ENCODE measurements around the gene CTDSPL. TPM values are rescaled to one million over a fixed set of nuclear protein-coding genes. Genes with fewer than 3 reads are reported as not detected.
A peak's percentile ranks its signal among the peaks of the same experiment; 100 is the strongest.

The CTDSPL gene
- total and polyA plus RNA-seq, 2 of the 8 experiments (the other 6 are each of a cell fraction or from before 2014, with no cell fraction given): 20.3 to 42.2 TPM

GRCh38 chr3:37904601-37905000 lies 42.9 kb downstream of the CTDSPL start:
- TF ChIP-seq BRCA1 (IDR thresholded peaks at IDR 0.05; ENCODE audit: low read depth, low read length) (no peak), EGR1 (IDR thresholded peaks at IDR 0.05; ENCODE audit: borderline replicate concordance, low read depth, low read length) (no peak), ASH2L (IDR thresholded peaks at IDR 0.05; ENCODE audit: low read length) (no peak), E2F6 (IDR thresholded peaks at IDR 0.05) (no peak), CEBPB (IDR thresholded peaks at IDR 0.05; ENCODE audit: low read depth, low read length) (no peak), NANOG (IDR thresholded peaks at IDR 0.05; ENCODE audit: insufficient read depth, low read depth, low read length, poor library complexity, severe bottlenecking) (no peak), RFX5 (IDR thresholded peaks at IDR 0.05; ENCODE audit: borderline replicate concordance, low read depth, low read length) (no peak), POLR2AphosphoS5 (IDR thresholded peaks at IDR 0.05; ENCODE audit: low read depth, low read length) (no peak), TEAD4 (IDR thresholded peaks at IDR 0.05; ENCODE audit: low read depth, low read length) (no peak), TAF1 (IDR thresholded peaks at IDR 0.05; ENCODE audit: low read depth, low read length) (no peak), EP300 (IDR thresholded peaks at IDR 0.05; ENCODE audit: borderline replicate concordance in 1 of 2, low read depth in 2 of 2, low read length in 2 of 2) (no peak), KDM1A (IDR thresholded peaks at IDR 0.05; ENCODE audit: borderline replicate concordance, low read length) (no peak), KDM5A (IDR thresholded peaks at IDR 0.05; ENCODE audit: low read length) (no peak), SIX5 (IDR thresholded peaks at IDR 0.05; ENCODE audit: low read depth, low read length) (no peak)
- peaks cover 1 to 14% (median 9%) of the 10 kb centered on the region in 4 experiments for H3K4me1 ChIP-seq (replicated peaks in 1 of 4; ENCODE audit: control insufficient read depth in 3 of 4, insufficient read depth in 4 of 4, low read length in 3 of 4)
- H4K8ac ChIP-seq (ENCODE audit: extremely low read depth, insufficient read depth, low read length): no peak overlapping the region; the same call in 1 of the 2 replicates
- H2BK12ac ChIP-seq (ENCODE audit: low read depth, low read length): no peak overlapping the region; the same call in 1 of the 2 replicates
- H2BK120ac ChIP-seq (replicated peaks; ENCODE audit: low read depth, low read length): no peak overlapping the region
- no peaks in the 10 kb centered on the region for H3K27me3 ChIP-seq (replicated peaks in 1 of 4; ENCODE audit: control insufficient read depth in 3 of 4, extremely low read depth in 1 of 4, insufficient read depth in 3 of 4, low read length in 3 of 4)
- no peak overlapping the region for H2BK15ac ChIP-seq (ENCODE audit: low read length)
- no peak overlapping the region for H3K23ac ChIP-seq (ENCODE audit: insufficient read length)
- peak overlapping the region in 1 of 2 experiments; percentile 30; a peak in 1 of 4 replicates for H3K4me2 ChIP-seq (ENCODE audit: insufficient read depth in 1 of 2, low read depth in 2 of 2, low read length in 2 of 2)
- H2BK5ac ChIP-seq (ENCODE audit: low read depth, low read length): no peak overlapping the region
- H3K36me3 ChIP-seq (ENCODE audit: control insufficient read depth in 2 of 4, insufficient read depth in 4 of 4, low read length in 3 of 4): no peaks in the 10 kb centered on the region
- H3K4ac ChIP-seq (replicated peaks; ENCODE audit: insufficient read length, low read depth, low read length): no peak overlapping the region
- no peak overlapping the region for H4K5ac ChIP-seq (ENCODE audit: insufficient read length, low read depth, low read length)
- FAIRE-seq (no peak), DNase-seq (ENCODE audit: low read depth in 1 of 2, low spot score in 2 of 2) (no peak)
- H3K23me2 ChIP-seq (ENCODE audit: low read depth, low read length): no peaks in the 10 kb centered on the region
- H3K79me2 ChIP-seq (ENCODE audit: control insufficient read depth in 1 of 2, insufficient read depth in 2 of 2, low read length in 2 of 2): 0 out of 4 replicates have a peak, but pooled peaks cover 0 to 4% of the 10 kb centered on the region in 2 experiments
- no peak overlapping the region for H2AK5ac ChIP-seq (ENCODE audit: low read depth, low read length)
- 60% methylated on average over 1 of the region's 1 CpG; no CpG with 5 or more reads in 1 of the 2 experiments for WGBS, 2 experiments (ENCODE audit: extremely low coverage in 1 of 2, insufficient coverage in 1 of 2, insufficient read length in 1 of 2, insufficient replicate concordance in 2 of 2, low coverage in 1 of 2, low lambda C conversion rate in 2 of 2, missing lambda C conversion rate in 1 of 2)
- peaks cover 4% of the 10 kb centered on the region; the same call in 1 of the 2 replicates for H3K79me1 ChIP-seq (ENCODE audit: low read depth, low read length)
- no peak overlapping the region for H4K91ac ChIP-seq (replicated peaks; ENCODE audit: insufficient read length, low read length)
- peak overlapping the region; percentile 61 for H3K18ac ChIP-seq (ENCODE audit: extremely low read depth, low read length)
- H3K14ac ChIP-seq (ENCODE audit: insufficient read length): no peak overlapping the region
- H3K56ac ChIP-seq (replicated peaks; ENCODE audit: insufficient read length, low read depth, low read length): no peak overlapping the region
- H3K27ac ChIP-seq (ENCODE audit: low read depth, low read length): no peak overlapping the region
- no peak overlapping the region for H2BK20ac ChIP-seq (ENCODE audit: low read length)
- POLR2A ChIA-PET (ENCODE audit: partially characterized antibody): no interaction called here
- CTCF ChIA-PET (ENCODE audit: partially characterized antibody): interaction anchor here (1.1 to 2.7 kb wide), 3 partner anchors 22 to 63 kb away, joined by 4 to 8 read pairs (median 4); no protein-coding TSS in a partner anchor
- H4K20me1 ChIP-seq (replicated peaks in 1 of 2; ENCODE audit: control insufficient read depth in 1 of 2, insufficient read depth in 2 of 2, low read length in 2 of 2): peaks cover 0 to 3% of the 10 kb centered on the region in 2 experiments
- H3K4me3 ChIP-seq (ENCODE audit: extremely low read depth in 1 of 4, insufficient read depth in 2 of 4, low read depth in 3 of 4, low read length in 4 of 4): no peak overlapping the region
- no peaks in the 10 kb centered on the region for H3K9me3 ChIP-seq (ENCODE audit: insufficient read depth in 2 of 2, low read depth in 1 of 2, low read length in 1 of 2)
- no peak overlapping the region; a peak in 1 of 7 replicates for H3K9ac ChIP-seq (replicated peaks in 1 of 4; ENCODE audit: extremely low read depth in 1 of 4, low read depth in 3 of 4, low read length in 3 of 4)
- H2AFZ ChIP-seq (ENCODE audit: low read length): no peak overlapping the region
